HG03439 (cell line): ENCODE results near the gene TMPRSS4.

Experiments
- ATAC-seq: cut with Tn5 transposase; IDR thresholded peaks from one replicate; pipeline ENCODE4 v1.9.1; 2021; ENCODE audit warnings: mild to moderate bottlenecking, moderate library complexity; ENCODE audit not compliant: unreplicated experiment

TMPRSS4 gene

GRCh38 chr11:118152020-118152551 lies 75.2 kb downstream of the TMPRSS4 start:
- no peak for ATAC-seq

GRCh38 chr11:118152552-118153471 lies 75.9 kb downstream of the TMPRSS4 start, which contains the start of gene SCN4B:
Gene SCN4B (minus strand): TSS chr11:118152823. CDS start chr11:118152673, 150 bp downstream.
- no peak for ATAC-seq

- ATAC-seq, result no peak
Measured at GRCh38 chr11:118153516-118153915, 76.6 kb downstream of the TMPRSS4 start.

- no peak for ATAC-seq
Measured at GRCh38 chr11:118153976-118154375, 77.1 kb downstream of the TMPRSS4 start.

- no peak for ATAC-seq
Measured at GRCh38 chr11:118154641-118155040, 77.8 kb downstream of the TMPRSS4 start.

- ATAC-seq, result no peak
Measured at GRCh38 chr11:118155776-118156530, 79.1 kb downstream of the TMPRSS4 start.

- no peak for ATAC-seq
Measured at GRCh38 chr11:118156531-118157185, 79.8 kb downstream of the TMPRSS4 start.

GRCh38 chr11:118157186-118157895 lies 80.5 kb downstream of the TMPRSS4 start:
- ATAC-seq, result no peak

- ATAC-seq, result no peak
Measured at GRCh38 chr11:118161786-118162185, 84.9 kb downstream of the TMPRSS4 start.

- no peak for ATAC-seq
Measured at GRCh38 chr11:118162846-118163245, 86.0 kb downstream of the TMPRSS4 start.

GRCh38 chr11:118163494-118163893 lies 86.6 kb downstream of the TMPRSS4 start:
- no peak for ATAC-seq

GRCh38 chr11:118164885-118165284 lies 88.0 kb downstream of the TMPRSS4 start:
- no peak for ATAC-seq

GRCh38 chr11:118166641-118167040 lies 89.8 kb downstream of the TMPRSS4 start:
- ATAC-seq, result no peak

- ATAC-seq, result no peak
Measured at GRCh38 chr11:118167253-118167652, 90.4 kb downstream of the TMPRSS4 start.

- ATAC-seq, result no peak
Measured at GRCh38 chr11:118167906-118168305, 91.0 kb downstream of the TMPRSS4 start.

GRCh38 chr11:118168316-118168715 lies 91.4 kb downstream of the TMPRSS4 start:
- ATAC-seq, result no peak

GRCh38 chr11:118168751-118169150 lies 91.9 kb downstream of the TMPRSS4 start:
- ATAC-seq, result no peak

- no peak for ATAC-seq
Measured at GRCh38 chr11:118169300-118170140, 92.6 kb downstream of the TMPRSS4 start.

- no peak for ATAC-seq
Measured at GRCh38 chr11:118170231-118170630, 93.4 kb downstream of the TMPRSS4 start.
